ENCODE measurements around the gene GCNT2. TPM values are rescaled to one million over a fixed set of nuclear protein-coding genes. Genes with fewer than 3 reads are reported as not detected.
"Not testable (repeated sequence)": the region's sequence is repeated elsewhere in the genome, so short reads cannot be mapped to it uniquely, and the experiment has no call there.

GCNT2 gene
- total RNA-seq, 2 experiments from 2014 or later, result 1.4 to 1.6 TPM

- CTCF ChIA-PET, result no interaction called here
Observed at GRCh38 chr6:10662742-10663141, 141.6 kb downstream of the GCNT2 start.

GRCh38 chr6:10665595-10665994, 144.4 kb downstream of the GCNT2 start:
- H3K4me1 Mint-ChIP-seq (ENCODE audit: low read depth); DNase-seq; H3K27ac Mint-ChIP-seq; H3K36me3 Mint-ChIP-seq (ENCODE audit: low read depth); intact Hi-C loops (cut with micrococcal nuclease); H3K4me3 Mint-ChIP-seq; H3K9me3 Mint-ChIP-seq: not testable (repeated sequence)
- peaks cover 13% of the 10 kb centered on the region for H3K27me3 Mint-ChIP-seq (ENCODE audit: low read depth)
- CTCF ChIA-PET, result interaction anchor here (0.6 kb wide), 1 partner anchor 931 kb away, joined by 3 read pairs; no protein-coding TSS in a partner anchor

More at GRCh38 chr6:10662742-10663141, 141.6 kb downstream of the GCNT2 start:
- H3K27ac Mint-ChIP-seq, result no peak overlapping the region
- H3K4me3 Mint-ChIP-seq, result no peak overlapping the region
- peaks cover 9% of the 10 kb centered on the region for H3K9me3 Mint-ChIP-seq
- H3K4me1 Mint-ChIP-seq (ENCODE audit: low read depth), result peaks cover 5% of the 10 kb centered on the region
- intact Hi-C loops (cut with micrococcal nuclease), result no loop called here
- DNase-seq, result no peak
- peaks cover 18% of the 10 kb centered on the region for H3K27me3 Mint-ChIP-seq (ENCODE audit: low read depth)
- H3K36me3 Mint-ChIP-seq (ENCODE audit: low read depth), result no peaks in the 10 kb centered on the region

GRCh38 chr6:10668126-10668917, 147.2 kb downstream of the GCNT2 start:
- no peak overlapping the region for H3K27ac Mint-ChIP-seq
- no peak overlapping the region for H3K4me3 Mint-ChIP-seq
- H3K4me1 Mint-ChIP-seq (ENCODE audit: low read depth), result peaks cover 5% of the 10 kb centered on the region
- no peak for DNase-seq
- peaks cover 12% of the 10 kb centered on the region for H3K27me3 Mint-ChIP-seq (ENCODE audit: low read depth)
- intact Hi-C loops (cut with micrococcal nuclease), result no loop called here
- no peaks in the 10 kb centered on the region for H3K36me3 Mint-ChIP-seq (ENCODE audit: low read depth)
- peaks cover 9% of the 10 kb centered on the region for H3K9me3 Mint-ChIP-seq
- CTCF ChIA-PET, result interaction anchor here (1.9 kb wide), 1 partner anchor 190 kb away, joined by 11 read pairs; no protein-coding TSS in a partner anchor

GRCh38 chr6:10676403-10676802, 155.3 kb downstream of the GCNT2 start:
- Mint-ChIP-seq H3K9me3 (no peaks in the 10 kb centered on the region), H3K27me3 (ENCODE audit: low read depth) (no peaks in the 10 kb centered on the region), H3K4me3 (no peak overlapping the region), H3K36me3 (ENCODE audit: low read depth) (no peaks in the 10 kb centered on the region), H3K27ac (no peak overlapping the region), H3K4me1 (ENCODE audit: low read depth) (no peaks in the 10 kb centered on the region)
- intact Hi-C loops (cut with micrococcal nuclease), result no loop called here
- DNase-seq, result no peak
- CTCF ChIA-PET, result no interaction called here

- H3K9me3 Mint-ChIP-seq, result no peaks in the 10 kb centered on the region
Observed at GRCh38 chr6:10678456-10678855, 157.3 kb downstream of the GCNT2 start.

More at GRCh38 chr6:10678456-10678855, 157.3 kb downstream of the GCNT2 start:
- CTCF ChIA-PET, result no interaction called here
- DNase-seq, result no peak
- Mint-ChIP-seq H3K4me3 (no peak overlapping the region), H3K27me3 (ENCODE audit: low read depth) (no peaks in the 10 kb centered on the region), H3K4me1 (ENCODE audit: low read depth) (peaks cover 15% of the 10 kb centered on the region), H3K27ac (no peak overlapping the region), H3K36me3 (ENCODE audit: low read depth) (no peaks in the 10 kb centered on the region)
- intact Hi-C loops (cut with micrococcal nuclease), result no loop called here

Other genes with a start within 250 kb of the GCNT2 start
- under 1 TPM in 1 of 2 experiments, not detected in 1; 0.30 TPM for gene TFAP2A, start 106.3 kb upstream of the GCNT2 start, total RNA-seq
- 1 to 10 TPM; 1.3 to 3.9 TPM for gene C6orf52, start 173.3 kb downstream of the GCNT2 start, total RNA-seq
- 10 to 100 TPM; 28.6 to 29.2 TPM for gene PAK1IP1, start 173.6 kb downstream of the GCNT2 start, total RNA-seq
- gene TMEM14C, start 201.7 kb downstream of the GCNT2 start, total RNA-seq, result 10 to 100 TPM; 77.0 to 81.1 TPM
- 10 to 100 TPM; 78.7 to 79.5 TPM for gene TMEM14B, start 226.5 kb downstream of the GCNT2 start, total RNA-seq

Data from activated naive CD4-positive, alpha-beta T cell treated with anti-CD3 and anti-CD28 coated beads for 36 hours (primary cell).